OCI-LY3 (cell line): Measurements from ENCODE around the gene RHOH.

Source experiments
- CTCF ChIP-seq: fragments of 200-600, 300-600 bp; sonication (generic); IDR thresholded peaks from 2 replicates; pipeline ENCODE4 v1.5.1; 2014; ENCODE audit warnings: antibody characterized with exemption, low read length, low read depth
- EZH2phosphoT487 ChIP-seq: fragments of 200-600 bp; shearing (Covaris generic); IDR thresholded peaks from 2 replicates; pipeline ENCODE4 v1.6.1; 2018; ENCODE audit warnings: antibody characterized with exemption, mixed run types, low read depth

- TF ChIP-seq CTCF = no peak
- TF ChIP-seq EZH2phosphoT487 = no peak
Measured at GRCh38 chr4:40204507-40205258, 7.9 kb downstream of the RHOH start.
